ENCODE results near the gene ABCB9. TPM values are rescaled to one million over a fixed set of nuclear protein-coding genes. Genes with fewer than 3 reads are reported as not detected.
A peak's percentile ranks its signal among the peaks of the same experiment; 100 is the strongest.

The ABCB9 gene
- total RNA-seq, 4 donors from 2014 or later, result 0.40 to 15.3 (median 9.2) TPM

DNA sequence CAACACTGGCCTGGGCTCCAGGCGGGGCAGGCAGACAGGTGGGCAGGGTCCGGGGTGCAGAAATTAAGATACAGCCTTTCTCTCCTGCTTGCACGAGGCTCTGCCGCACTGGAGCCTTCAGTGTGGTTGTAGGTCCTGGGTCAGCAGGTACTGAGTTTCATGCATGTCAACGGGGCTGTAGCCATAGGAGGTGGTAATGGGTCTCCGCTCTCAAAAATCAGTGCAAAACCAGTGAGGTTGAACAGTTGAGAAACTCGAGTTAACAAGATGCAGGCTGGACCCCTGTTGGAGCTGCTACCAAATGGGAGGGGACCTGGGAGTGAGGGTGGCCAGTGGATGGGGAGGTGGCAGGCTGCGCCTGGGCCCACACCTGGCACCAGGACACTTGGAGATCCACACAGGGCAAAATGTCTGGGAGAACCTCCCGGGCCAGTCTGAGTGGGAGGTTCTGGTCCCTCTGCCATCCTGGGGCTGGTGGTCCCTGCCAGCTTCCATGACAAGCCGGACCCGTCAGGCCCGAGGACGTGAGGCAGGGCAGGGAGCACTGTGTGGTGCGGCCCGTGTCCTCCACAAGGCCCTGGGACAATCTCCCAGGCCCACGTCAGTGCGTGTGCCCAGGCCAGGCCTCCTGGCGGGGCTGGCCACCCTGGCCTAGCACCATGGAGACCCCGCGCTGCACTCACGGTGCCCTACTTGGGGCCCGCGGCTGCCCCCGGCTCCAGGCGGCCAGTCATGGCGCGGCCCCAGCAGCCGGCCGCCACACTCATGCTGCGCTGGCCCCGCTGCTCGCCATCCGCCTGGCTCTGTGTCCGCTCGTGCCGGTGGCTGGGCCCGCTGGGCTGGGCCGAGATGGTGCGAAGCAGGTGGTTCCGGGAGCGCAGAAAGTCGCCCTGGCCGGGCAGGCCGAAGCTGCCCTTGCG, 19.3 kb upstream of the ABCB9 start:
- peak overlapping the region in 3 of 4 donors; percentile 38 to 54 (median 54) for H3K27ac ChIP-seq
- no peak for TF ChIP-seq EP300 (IDR thresholded peaks at IDR 0.05; ENCODE audit: low read depth)
- no peak for TF ChIP-seq POLR2A (IDR thresholded peaks at IDR 0.05)
- TF ChIP-seq, protein P1, sequence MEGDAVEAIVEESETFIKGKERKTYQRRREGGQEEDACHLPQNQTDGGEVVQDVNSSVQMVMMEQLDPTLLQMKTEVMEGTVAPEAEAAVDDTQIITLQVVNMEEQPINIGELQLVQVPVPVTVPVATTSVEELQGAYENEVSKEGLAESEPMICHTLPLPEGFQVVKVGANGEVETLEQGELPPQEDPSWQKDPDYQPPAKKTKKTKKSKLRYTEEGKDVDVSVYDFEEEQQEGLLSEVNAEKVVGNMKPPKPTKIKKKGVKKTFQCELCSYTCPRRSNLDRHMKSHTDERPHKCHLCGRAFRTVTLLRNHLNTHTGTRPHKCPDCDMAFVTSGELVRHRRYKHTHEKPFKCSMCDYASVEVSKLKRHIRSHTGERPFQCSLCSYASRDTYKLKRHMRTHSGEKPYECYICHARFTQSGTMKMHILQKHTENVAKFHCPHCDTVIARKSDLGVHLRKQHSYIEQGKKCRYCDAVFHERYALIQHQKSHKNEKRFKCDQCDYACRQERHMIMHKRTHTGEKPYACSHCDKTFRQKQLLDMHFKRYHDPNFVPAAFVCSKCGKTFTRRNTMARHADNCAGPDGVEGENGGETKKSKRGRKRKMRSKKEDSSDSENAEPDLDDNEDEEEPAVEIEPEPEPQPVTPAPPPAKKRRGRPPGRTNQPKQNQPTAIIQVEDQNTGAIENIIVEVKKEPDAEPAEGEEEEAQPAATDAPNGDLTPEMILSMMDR (IDR thresholded peaks at IDR 0.05), result no peak
- no peak for TF ChIP-seq POLR2AphosphoS5 (IDR thresholded peaks at IDR 0.05)
- no peak for DNase-seq
- WGBS, 2 donors (ENCODE audit: low coverage in 1 of 2), result 84% methylated on average over 29 of the region's 45 CpGs; no CpG with 5 or more reads in 1 of the 2 donors
- H3K4me1 ChIP-seq, result peaks cover 19 to 41% (median 32%) of the 10 kb centered on the region in 4 donors
- no peaks in the 10 kb centered on the region for H3K9me3 ChIP-seq
- in situ Hi-C loops (cut with MboI; ENCODE audit: low pct_ligation_motif_present in 1 of 4, low pct_unique_long_range_greater_than_20kb in 1 of 4, low sequenced_read_pairs in 3 of 4), result no loop called here
- H3K36me3 ChIP-seq, result peaks cover 0 to 7% (median 0%) of the 10 kb centered on the region in 4 donors
- H3K27me3 ChIP-seq, result no peaks in the 10 kb centered on the region
- intact Hi-C loops (cut with DNase I; ENCODE audit: low total_unique reads), result no loop called here
- H3K4me3 ChIP-seq, result no peak overlapping the region

DNA sequence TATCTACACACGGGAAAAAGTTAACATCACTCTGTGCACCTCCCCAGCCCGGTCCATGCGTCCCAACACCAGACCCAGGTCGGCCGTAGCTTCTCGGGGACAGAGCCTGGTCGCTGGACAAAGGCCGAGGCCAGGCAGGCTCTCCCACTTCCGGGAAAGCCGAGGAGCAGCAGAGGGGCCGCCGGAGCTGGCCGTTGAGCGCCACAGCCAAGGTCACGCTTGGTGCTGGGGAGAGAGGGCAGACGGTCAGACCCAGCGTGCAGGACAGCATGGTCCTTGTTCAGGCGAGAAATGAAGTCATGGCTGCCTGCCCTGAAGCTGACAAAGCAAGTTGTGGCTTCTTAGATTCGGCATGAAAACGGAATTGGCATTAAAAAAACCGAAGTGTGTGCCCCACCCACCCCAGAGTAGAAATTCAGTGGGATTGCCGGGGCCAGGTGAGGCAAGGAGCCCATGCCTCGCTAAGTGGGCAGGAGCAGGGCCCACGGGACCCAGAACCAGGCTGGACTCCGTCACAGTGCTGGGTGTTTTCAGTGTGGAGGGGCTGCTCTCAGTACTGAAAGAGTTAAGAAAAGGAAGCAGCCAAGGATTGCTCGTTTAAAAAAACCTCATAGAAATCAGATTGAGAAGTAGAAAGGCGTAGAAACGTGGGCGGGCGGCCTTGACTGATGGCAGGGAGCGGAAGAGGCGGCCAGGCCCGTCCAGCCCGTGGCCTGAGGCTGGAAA, 18.5 kb upstream of the ABCB9 start:
- no peak overlapping the region for H3K4me3 ChIP-seq
- H3K9me3 ChIP-seq, result no peaks in the 10 kb centered on the region
- in situ Hi-C loops (cut with MboI; ENCODE audit: low pct_ligation_motif_present in 1 of 4, low pct_unique_long_range_greater_than_20kb in 1 of 4, low sequenced_read_pairs in 3 of 4), result no loop called here
- H3K27me3 ChIP-seq, result no peaks in the 10 kb centered on the region
- 41 to 49% methylated on average over 25 to 34 of the region's 34 CpGs for WGBS, 2 donors (ENCODE audit: low coverage in 1 of 2)
- TF ChIP-seq POLR2AphosphoS5 (IDR thresholded peaks at IDR 0.05) (peak in 1 of 3 donors; percentile 4), EP300 (IDR thresholded peaks at IDR 0.05; ENCODE audit: low read depth) (no peak), POLR2A (IDR thresholded peaks at IDR 0.05) (no peak)
- no peak for DNase-seq
- peaks cover 20 to 44% (median 36%) of the 10 kb centered on the region in 4 donors for H3K4me1 ChIP-seq
- peak overlapping the region; percentile 38 to 54 (median 48) for H3K27ac ChIP-seq
- H3K36me3 ChIP-seq, result peaks cover 0 to 7% (median 0%) of the 10 kb centered on the region in 4 donors
- intact Hi-C loops (cut with DNase I; ENCODE audit: low total_unique reads), result no loop called here

DNA sequence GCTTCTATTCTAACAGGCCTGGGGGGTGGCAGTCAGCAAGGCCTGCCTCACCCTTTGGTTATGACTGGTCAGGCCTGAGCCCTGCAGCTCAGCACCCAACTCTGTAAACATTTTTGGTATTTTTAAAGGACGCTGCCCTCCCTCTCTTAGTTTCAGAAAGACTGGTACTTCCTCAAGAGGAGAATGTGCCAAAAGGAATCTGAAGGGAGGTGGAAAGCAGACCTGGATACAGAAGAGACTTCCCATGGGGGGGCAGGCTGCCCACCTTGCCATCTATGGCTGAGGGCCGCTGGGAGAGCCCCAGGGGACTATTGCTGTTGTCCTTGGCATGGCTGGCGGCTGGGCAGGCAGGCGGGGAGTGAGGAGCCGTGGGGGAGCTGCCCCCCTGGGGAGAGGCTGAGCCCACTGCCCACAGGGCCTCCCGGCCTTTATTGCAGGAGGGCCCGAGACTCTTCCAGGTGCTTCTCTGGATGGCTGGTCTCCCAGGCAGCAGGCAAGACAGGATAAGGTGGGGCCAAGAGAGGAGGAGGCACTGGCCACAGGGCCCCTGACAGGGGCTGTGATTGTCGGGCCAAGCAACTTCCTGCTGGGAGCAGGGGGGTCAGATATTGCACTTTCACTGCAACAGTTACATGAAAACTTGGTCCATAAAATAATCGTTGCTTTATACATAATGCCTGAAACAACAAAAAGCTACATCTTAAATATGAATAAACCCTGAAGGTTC, 17.7 kb upstream of the ABCB9 start:
- 20 to 23% methylated on average over 1 to 6 of the region's 9 CpGs for WGBS, 2 donors (ENCODE audit: low coverage in 1 of 2)
- intact Hi-C loops (cut with DNase I; ENCODE audit: low total_unique reads), result no loop called here
- DNase-seq, result no peak

More for the DNA sequence above, 17.7 kb upstream of the ABCB9 start:
- peaks cover 0 to 7% (median 0%) of the 10 kb centered on the region in 4 donors for H3K36me3 ChIP-seq
- H3K27ac ChIP-seq, result peak overlapping the region; percentile 38 to 54 (median 48)
- peaks cover 27 to 52% (median 44%) of the 10 kb centered on the region in 4 donors for H3K4me1 ChIP-seq
- TF ChIP-seq POLR2AphosphoS5 (IDR thresholded peaks at IDR 0.05) (no peak), POLR2A (IDR thresholded peaks at IDR 0.05) (no peak), EP300 (IDR thresholded peaks at IDR 0.05; ENCODE audit: low read depth) (no peak)
- TF ChIP-seq, protein P1 (IDR thresholded peaks at IDR 0.05), result no peak
- no peak overlapping the region for H3K4me3 ChIP-seq
- in situ Hi-C loops (cut with MboI; ENCODE audit: low pct_ligation_motif_present in 1 of 4, low pct_unique_long_range_greater_than_20kb in 1 of 4, low sequenced_read_pairs in 3 of 4), result no loop called here
- no peaks in the 10 kb centered on the region for H3K27me3 ChIP-seq
- no peaks in the 10 kb centered on the region for H3K9me3 ChIP-seq
